ENCODE measurements around the gene GPR4.

Gene GPR4

DNA sequence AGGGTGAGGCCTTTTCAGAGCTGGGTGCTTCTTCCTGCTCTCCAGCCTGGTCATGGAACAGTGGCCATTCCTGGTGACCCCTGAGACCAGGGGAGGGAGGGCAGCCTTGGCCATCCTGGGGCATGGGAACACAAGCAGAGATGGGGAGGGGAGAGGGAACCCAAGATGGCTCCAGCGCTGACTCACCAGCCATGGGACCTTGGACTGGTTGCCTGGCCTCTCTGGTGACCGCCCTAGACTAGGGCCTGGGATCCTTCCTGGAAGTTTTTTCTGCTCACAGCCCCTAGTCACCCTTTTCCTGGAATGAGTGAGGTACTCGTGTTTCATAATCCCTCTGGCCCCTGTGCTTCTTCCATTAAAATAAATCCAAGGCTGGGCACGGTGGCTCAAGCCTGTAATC, 14.1 kb downstream of the GPR4 start:
- DNase-seq: no peak

DNA sequence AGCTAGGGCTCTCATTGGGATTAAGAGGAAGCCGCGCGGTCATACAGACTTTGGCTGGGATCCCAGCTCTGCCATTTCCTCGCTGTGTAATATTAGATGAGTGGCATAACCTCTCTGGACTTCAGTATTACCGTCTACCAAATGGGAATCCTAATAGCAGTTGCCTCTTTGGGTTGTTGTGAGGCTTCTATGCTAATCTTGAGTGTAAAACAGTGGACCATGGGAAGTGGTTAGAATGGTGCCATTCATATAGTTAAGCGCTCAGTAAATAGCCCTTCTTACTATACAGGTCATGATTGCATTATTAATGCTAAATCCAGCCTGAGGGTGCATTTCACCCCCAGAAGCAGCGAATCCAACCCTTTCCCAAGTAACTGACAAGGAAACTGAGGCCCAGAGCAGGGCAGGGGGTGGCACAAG, 16.8 kb downstream of the GPR4 start:
- DNase-seq: no peak

DNA sequence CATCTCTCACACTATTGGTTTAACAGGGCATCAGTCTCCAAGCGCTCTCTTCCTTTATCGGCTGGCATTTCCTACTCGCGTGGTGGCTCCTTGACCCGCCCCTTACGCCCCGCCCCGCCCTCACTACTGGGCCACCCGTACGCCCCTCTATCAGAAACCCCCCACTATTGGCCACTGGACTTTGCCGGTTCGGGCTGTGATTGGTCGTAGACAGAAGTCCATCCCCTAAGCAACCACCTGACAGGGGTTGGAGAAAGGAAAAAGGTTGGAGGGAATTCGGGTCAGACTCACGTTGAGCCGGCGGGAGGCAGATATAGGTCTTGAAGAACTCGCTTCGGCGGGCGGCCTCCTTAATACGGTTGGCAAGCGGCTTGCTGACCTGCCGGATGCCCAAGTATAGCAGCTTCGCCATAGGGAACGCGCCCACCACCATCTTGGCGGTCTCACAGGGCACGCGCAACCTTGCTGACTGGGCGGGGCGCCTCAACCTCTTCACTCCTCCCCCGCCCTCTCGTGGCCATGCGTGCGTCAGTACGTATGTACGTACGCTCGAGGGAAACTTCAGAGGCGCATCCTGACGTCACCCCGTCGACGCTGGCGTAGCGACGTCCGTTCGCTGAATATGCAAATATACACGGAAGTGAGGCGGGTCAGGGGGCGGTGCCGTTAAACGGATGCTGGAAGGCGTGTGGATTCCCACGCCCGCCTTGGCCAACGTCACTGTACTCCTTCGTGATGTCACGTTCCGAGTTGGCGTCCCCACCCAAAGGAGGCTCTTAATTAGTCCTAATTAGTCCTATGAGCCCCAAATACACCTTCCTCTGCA, 17.5 kb downstream of the GPR4 start, which contains the start of gene OPA3:
Gene OPA3, minus strand, starts transcription at position 471 of the 826 bp plus-strand sequence. Its CDS starts 38 bp downstream, at position 433.
- peak; percentile 97 to 100 (median 99) for DNase-seq

DNA sequence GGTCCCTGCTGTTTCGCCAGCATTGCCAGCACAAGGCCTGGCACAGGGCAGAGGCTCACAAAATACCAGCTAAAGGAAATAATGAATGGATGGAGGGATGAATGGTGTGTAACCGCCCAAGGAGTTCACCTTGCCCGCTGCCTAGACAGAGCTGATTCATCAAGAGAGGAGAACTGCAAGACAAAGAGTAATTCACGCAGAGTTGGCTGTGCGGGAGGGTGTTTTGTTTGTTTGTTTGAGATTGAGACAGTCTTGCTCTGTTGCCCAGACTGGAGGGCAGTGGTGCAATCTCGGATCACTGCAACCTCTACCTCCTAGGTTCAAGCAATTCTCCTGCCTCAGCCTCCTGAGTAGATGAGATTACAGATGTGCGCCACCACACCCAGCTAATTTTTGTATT, 20.4 kb downstream of the GPR4 start:
- no peak for DNase-seq

DNA sequence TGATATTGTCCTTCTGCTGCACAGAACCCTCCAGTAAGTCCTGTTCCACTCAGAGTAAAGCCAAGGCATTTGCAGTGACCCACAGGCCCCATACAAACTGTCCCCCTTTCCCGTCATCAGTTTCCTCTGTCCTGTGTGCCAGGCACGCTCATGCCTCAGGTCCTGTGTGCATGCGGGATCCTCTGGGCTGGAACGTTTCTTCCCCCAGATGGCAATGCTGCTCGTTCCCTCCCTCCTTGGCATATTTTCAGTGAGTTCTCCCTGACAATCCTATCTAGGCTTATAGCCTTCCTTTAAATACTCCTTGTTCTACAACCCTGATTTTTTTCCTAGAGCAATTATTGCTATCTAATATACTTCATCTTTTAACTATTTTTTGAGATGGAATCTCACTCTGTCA, 23.2 kb downstream of the GPR4 start:
- DNase-seq: no peak

DNA sequence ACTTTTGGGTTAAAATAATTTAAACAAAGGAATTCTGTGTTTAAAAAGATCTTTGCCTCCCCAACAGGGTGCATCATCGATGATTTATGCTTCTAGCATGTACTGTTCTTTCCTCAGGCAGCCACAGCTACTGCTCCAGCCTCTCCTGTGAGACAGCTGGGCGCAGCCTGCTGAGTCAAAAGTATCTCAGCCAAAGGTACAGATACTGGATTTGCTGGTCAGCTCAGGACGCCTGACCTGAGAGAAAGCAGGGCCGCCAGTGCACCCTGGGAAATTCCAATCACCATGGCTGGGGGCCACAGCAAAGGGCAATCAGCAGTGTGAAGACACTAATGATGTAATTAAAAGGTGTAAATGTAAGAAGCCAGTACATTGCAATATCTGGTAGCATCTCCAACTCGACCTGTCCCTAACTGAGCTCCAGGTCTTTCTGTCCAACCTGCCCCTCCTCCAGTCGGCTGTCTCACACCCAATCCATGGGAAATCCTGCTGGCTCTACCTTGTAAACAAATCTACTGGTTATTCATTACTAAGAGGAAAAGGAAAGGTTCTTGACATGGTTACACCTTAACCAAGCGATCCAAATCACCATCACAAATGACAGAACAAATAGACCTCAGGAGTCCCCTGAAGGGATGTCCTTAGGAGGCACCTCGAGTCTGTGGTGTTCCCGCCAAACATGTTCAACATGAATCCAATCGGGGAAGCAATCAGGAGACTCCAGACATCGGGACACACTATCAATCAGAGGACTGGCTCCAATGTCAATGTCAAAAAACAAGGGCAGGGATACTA, 24.7 kb downstream of the GPR4 start:
- no peak for DNase-seq

DNA sequence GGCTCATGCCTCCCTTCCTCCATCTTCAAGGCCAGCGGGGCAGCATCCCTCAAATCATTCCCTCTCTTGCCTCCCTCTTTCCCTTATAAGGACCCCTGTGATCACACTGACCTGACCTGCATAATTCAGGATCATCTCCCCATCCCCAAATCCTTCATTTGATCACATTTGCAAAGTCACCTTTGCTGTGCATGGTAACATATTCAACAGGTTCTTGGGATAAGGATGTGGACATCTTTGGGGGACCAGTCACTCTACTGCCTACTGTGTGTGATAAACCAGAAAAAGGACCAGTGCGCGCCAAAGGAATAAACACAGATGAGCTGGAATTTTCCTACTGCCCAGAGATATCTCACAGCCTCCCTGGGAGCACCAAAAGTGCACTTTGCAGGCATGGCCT, 25.3 kb downstream of the GPR4 start:
- no peak for DNase-seq

DNA sequence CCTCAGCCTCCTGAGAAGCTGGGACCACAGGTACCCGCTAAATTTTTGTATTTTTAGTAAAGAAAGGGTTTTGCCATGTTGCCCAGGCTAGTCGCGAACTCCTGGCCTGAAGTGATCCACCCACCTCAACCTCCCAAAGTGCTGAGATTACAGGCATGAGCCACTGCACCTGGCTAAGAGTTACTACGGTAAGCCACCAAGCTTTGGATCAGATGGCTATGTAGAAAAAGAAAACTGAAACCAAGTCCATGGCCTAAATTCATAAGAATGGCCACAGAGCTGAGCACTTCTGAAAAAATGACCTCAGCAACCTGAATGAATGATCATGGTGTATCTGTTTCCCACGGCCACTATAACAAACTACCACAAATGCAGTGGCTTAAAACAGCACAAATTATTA, 26.8 kb downstream of the GPR4 start:
- no peak for DNase-seq

DNA sequence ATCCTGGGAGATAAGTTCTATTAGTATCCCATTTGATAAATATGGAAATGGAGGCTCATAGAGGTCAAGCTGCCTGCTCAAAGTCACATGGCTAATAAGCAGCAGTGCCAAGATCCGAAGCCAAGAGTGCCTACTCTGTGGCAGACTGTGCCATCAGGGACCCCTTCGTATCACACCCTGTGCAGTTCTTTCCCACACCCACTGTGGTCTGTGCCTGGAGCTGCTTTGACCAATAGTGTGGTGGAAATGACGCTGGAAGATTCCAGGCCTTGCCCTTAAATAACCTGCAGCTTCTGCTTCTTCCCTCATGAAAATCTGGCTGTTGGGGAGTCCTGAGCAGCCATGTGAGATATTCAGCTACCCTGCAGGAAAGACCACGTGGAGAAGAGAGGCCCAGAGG, 27.5 kb downstream of the GPR4 start:
- DNase-seq: no peak

DNA sequence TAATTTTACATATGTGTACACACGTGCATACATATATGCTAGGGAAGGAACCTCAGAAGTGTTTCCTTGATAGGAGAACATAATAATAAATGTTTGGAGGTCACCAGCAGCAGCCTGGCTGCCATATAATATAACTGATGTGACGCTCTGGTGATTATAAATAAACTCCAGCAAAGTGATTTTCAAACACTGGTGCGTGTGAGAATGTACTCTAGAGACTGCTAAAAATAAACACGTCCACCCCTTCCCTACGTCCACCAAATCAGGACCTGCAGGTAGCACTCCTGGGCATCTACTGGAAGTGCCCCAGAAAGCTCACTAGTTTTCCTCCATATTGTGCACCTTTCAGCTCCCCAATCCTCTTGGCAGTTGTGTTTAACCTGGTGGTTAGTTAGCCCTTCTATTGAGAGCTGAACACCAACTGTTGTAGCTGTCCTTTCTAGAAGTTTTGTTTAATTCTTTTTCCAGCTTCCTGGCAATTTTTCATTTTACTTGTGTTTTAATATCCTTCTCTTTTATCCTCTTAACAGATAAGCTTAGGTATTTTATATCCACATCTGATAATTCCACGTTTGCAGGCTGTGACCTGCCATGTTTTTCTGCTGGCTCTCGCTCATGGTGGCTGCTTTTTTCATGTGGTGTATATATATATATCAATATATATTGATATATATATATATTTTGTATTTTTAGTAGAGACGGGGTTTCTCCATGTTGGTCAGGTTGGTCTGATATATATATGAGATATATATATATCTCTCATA, 30.4 kb downstream of the GPR4 start:
- no peak for DNase-seq

DNA sequence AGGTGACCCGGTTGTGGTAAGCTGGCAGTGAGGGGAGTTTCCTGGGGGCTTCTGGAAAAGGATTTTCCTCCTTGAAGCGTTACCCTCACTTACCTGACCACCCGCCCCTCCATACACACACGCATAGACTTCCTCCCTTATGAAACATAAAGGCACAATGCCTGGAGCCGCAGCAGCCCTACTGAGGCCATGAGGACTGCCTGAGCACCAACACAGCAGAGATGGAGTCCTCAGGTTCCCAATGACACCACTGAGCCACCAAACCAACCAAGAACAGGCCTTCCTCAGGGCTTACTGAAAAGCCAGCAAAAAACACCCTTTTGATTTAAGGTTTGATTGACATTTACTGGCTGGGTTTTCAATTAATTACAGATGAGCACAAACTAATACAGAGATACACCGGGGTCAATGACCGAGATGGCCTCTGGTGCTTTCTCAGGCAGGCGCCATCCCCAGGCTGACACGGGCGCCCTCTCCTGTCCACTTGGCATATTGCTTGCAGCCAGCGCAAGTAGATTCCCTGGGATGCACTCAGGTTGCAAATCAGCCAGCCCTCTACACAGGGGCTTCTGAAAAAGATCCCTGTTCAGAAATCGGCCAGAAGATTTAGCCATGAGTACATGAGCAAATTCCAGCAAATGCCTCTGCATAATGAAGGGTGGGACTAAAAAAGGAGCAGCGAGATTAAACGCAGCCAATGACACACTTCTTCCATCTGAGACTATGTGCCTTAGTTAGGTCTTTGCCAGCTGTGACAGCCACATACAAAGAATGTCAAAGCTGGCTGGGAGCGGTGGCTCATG, 32.2 kb downstream of the GPR4 start:
- DNase-seq: peak in 4 of 5 donors; percentile 23 to 53 (median 41)

DNA sequence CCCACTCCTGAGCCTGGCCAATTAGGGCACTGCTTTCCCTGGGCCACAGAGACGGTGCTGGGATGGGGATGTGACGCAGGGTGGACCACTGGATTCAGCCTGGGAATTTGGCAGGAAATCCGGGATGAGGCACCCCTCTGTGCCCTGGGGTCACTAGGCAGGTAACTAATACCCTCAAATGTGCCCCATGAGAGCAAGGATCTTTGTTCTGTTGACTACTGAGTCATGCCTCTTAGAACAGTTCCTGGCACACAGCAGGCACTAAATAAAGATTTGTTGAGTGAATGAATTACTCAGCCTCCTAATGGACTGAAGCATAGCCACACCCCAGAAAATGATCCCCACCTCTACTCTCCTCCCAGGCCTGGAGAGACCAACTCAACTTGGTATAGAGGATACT, 33.3 kb downstream of the GPR4 start:
- DNase-seq: no peak

DNA sequence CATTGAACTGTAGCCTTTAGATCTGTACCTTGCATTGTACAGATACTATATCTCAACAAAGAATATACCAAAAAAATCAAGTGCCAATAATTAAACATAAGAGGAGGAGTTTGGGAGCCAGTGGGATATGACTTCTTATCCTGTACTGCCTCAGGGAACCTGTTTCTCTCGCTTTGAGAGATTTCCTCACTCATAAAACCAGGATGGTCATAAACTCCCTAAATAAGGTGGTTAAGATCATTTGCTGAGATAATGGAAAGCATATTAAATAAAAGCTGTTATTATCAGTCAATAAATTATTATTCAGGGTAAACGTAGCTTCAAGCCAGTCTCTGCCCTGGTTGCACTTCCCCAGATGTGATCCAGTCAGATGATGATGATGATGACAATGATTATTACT, 34.4 kb downstream of the GPR4 start:
- DNase-seq: no peak

DNA sequence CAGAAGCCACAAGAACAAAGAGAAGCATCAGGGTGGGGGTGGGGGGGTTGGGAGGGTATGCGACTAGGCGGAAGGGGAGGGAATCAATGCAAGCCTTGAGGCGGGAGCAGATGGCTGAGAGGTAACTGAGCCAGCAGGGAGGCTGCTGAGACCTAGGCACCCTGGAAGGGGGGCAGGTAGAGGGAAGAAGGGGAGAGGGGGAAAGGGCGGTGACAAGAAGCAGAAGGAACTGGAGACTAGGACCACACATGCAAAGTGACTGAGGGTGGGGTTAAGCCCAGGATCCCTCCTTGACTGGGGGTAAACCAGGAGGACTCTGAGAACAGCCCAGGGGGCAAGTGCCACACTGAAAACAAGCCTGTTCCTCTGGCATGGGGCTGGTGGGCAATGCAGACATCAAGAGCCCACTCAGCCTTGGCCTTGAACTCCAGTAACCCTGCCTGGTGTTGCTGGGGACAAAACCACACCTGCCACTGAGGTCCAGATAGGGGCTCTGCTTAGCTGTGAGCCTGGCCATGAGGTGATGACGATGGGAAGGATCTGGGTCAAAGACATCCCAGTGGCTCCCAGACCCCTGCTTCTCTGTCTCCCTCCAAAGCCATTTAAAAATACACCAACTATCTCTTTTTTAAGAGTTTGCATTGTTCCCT, 37.8 kb downstream of the GPR4 start:
- no peak for DNase-seq

DNA sequence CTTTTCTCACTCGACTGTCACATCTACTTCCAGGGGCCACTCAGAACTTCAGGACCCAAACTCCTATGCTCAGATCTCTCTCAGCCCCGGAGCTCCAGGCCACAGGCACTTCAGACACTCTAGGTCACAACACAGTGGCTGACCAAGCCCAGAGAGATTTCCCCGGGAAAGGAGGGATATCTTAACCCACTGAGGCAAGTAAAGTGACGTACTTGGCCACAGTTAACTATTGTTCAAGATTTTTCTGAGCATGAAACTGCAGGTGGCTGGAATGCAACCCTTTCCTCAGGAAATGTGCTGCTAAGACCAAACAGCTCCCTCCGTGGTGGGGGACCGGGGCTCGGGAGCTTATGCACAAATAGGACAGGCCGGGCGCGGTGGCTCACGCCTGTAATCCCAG, 41.3 kb downstream of the GPR4 start:
- DNase-seq: no peak

DNA sequence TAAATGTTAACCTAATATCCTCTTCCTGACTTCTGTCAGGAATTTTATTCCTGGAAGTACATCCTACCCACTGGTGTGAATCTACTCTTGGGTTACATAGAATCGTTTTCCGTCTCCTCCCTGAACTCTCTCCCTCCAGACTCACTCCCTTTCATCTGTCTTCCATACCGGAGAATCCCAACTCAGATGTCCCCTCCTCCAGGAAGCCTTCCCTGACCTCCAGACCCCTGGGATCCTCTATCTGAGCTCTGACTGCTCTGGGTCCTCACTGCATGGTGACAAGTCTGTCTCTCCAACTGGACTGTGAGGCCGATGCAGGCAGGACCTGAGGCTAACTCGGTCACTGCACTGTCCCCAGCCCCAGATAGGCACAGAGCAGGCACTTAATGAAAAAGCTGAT, 42.0 kb downstream of the GPR4 start:
- DNase-seq: no peak

DNA sequence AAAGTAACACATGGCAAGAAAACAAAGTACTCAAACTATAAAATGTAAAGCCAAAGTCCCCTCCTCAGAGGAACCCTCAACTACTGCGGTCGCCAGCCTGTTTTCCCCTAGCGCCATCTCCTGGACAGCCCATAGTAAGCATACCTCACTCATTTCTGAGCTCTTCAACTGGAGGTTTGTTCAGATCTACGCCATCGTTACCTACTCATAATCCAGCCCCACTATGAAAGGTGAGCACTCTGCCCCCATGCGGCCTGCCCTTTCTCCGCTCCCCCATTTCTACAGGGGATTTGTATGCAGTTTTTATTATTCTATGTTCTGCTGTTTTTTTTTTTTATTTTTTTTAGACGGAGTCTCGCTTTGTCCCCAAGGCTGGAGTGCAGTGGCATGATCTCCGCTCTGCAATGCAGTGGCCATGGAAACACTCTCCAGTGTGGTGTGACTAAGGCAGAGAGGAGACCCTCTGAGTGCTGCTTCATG, 43.6 kb downstream of the GPR4 start:
- peak; percentile 28 to 75 (median 57) for DNase-seq

DNA sequence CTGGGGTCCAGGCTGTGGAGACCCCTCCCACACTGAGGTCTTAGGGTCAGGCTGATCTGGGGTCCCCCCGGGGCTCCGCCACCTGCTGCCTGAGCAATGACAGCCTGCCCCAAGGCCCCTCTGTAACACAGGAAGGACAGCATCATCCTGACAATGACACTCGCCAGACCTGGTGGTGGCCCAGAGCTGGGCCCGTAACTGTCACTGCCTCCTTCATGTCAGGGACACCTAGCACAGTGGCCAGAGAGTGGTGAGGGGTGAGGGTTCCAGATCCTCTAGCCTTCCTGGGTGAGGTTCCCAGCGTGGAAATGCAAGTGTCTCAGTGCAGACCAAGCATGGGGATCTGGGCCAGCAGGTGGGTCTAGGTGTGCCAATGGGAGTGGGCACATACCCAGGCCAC, 45.2 kb downstream of the GPR4 start:
- no peak for DNase-seq

DNA sequence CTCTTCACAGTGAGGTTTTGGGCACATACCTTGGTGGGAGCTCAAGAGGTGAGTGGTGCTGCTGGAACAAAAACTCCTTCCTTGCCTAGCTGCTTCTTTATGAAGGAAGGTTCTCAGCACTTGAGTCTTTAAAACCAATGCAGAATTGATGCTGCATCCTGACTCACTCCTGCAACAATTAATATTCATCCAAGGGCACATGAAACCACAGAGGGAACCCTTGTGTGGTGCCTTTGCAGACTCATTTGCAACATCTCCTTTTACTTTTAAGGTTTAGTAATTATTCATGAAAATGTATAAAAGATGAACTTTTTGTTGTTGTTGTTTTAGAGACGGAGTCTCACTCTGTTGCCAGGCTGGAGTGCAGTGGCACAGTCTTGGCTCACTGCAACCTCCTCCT, 47.5 kb downstream of the GPR4 start:
- no peak for DNase-seq

DNA sequence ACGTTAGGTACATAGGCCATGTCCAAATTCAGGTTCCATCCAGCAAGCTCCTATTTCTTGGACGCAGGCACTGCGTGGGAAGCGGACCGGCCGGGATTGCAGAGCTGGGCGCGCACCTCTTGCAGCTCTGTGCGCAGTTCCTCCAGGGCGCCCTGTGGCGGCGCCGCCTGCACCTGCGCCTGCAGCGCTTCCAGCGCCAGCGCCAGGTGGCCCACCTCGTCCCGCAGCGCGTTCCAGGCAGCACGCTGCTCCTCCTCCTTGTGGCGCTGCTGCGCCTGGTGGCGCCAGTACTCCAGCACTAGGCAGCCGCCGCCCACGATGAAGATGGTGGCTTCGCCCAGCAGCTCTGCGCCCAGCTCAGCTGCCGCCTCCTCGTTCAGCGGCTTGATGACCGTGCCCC, 48.5 kb downstream of the GPR4 start:
- no peak for DNase-seq

DNA sequence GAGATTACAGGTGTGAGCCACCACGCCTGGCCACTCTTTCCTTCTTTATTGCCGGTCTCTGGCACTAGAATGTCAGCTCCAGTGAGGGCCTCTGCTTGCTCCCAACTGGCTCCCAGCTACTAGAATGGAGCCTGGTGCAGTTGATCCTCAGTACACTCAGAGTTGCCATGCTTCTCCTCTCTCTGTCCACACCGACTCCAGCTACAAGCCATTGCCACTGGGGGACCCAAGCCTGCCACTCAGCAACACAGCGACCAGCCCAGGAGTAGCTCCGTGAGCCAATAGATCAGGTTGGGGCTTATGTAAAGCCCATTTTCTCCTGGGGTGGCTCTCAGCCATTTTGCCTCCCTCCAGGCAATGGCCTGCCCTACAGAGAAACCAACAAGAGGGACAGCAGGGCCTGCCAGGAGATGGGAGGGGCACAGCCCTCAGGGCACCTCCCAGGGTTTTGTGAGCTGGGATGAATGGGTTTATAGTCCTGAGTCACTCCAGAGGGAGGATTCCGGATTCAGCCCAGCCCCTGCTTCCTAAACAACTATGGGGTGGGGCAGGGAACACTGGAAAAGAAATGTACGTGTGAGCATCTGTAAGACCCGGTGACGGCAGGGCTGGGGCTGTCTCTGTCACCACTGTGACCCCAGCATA, 53.9 kb downstream of the GPR4 start:
- no peak for DNase-seq
